GM23248 (cell line): ENCODE data around the gene MRM2.

Source experiments
- EZH2 ChIP-seq: fragments of 200-600 bp; sonication (generic); IDR thresholded peaks from 2 replicates; pipeline ENCODE4 v1.6.1; 2018; ENCODE audit warnings: antibody characterized with exemption, mild to moderate bottlenecking; ENCODE audit not compliant: insufficient read depth, poor library complexity, severe bottlenecking
- EZH2phosphoT487 ChIP-seq: fragments of 200-600 bp; sonication (generic); IDR thresholded peaks from 2 replicates; pipeline ENCODE4 v1.6.1; 2018; ENCODE audit warnings: antibody characterized with exemption, moderate library complexity, mild to moderate bottlenecking, low read depth; ENCODE audit not compliant: insufficient read depth

- TF ChIP-seq EZH2phosphoT487 (no peak), EZH2 (no peak)
These were observed 43.2 kb downstream of the MRM2 start for GRCh38 chr7:2198760-2199159.
